B cell (primary cell): ENCODE data around the gene ZFYVE19. TPM values are rescaled to one million over a fixed set of nuclear protein-coding genes. Genes with fewer than 3 reads are reported as not detected.
A peak's percentile ranks its signal among the peaks of the same experiment; 100 is the strongest.

Experiments used
- ATAC-seq: fragments of 200-7000 bp; cut with Tn5 transposase; one replicate; pipeline ENCODE4 v1.10.0; 2021; ENCODE audit warnings: low read depth, mild to moderate bottlenecking, moderate number of reproducible peaks, moderate library complexity
- CTCF ChIA-PET: fragments of 350-600 bp; sonication (Branson Sonifier 250); formaldehyde crosslinking; loops from one replicate; lab custom pipeline; 2021; ENCODE audit warnings: antibody characterized with exemption, inconsistent platforms; lab: Charles Lee
- POLR2A ChIA-PET: fragments of 350-600 bp; sonication (Branson Sonifier 250); formaldehyde crosslinking; loops from one replicate; lab custom pipeline; 2021; ENCODE audit warnings: antibody characterized with exemption; lab: Charles Lee
- DNase-seq: peaks from one replicate; pipeline ENCODE4 v3.0.0; 2013
- H2AFZ ChIP-seq: 2 replicates; pipeline ENCODE4 v1.6.1; 2012; ENCODE audit warnings: mild to moderate bottlenecking, low read depth, low read length; ENCODE audit not compliant: insufficient read depth, poor library complexity, severe bottlenecking
- H3K27ac ChIP-seq, 2 donors: 1 replicate in 1 of 2; 2 replicates in 1 of 2; pipeline ENCODE4 v1.5.1; 2012 to 2013; ENCODE audit warnings: low read length in 2 of 2, mild to moderate bottlenecking in 2 of 2, moderate library complexity in 1 of 2
- H3K27me3 ChIP-seq, 4 experiments: fragments of 200-600 bp in 1 of 4; sonication (generic) in 1 of 4; replicated peaks in 1 of 4; 1 replicate in 2 of 4; 2 replicates in 2 of 4; pipeline versions ENCODE4 v1.6.1 to v1.7.0; 2013 to 2016; ENCODE audit warnings: low read length in 3 of 4, mild to moderate bottlenecking in 2 of 4, mixed read lengths in 1 of 4, moderate library complexity in 1 of 4; ENCODE audit not compliant: insufficient read depth in 4 of 4, control insufficient read depth in 3 of 4; ENCODE audit errors: control extremely low read depth in 1 of 4
- H3K36me3 ChIP-seq, 2 experiments: replicated peaks in 1 of 2; 1 replicate in 1 of 2; 2 replicates in 1 of 2; pipeline versions ENCODE4 v1.6.1 to v1.7.1; 2013; ENCODE audit warnings: low read length in 1 of 2; ENCODE audit not compliant: insufficient read depth in 2 of 2, control insufficient read depth in 1 of 2; ENCODE audit errors: control extremely low read depth in 1 of 2, extremely low read depth in 1 of 2
- H3K4me1 ChIP-seq, 2 donors: fragments of 200-600 bp in 1 of 2; sonication (generic) in 1 of 2; 1 replicate in 1 of 2; 2 replicates in 1 of 2; pipeline versions ENCODE4 v1.5.1 to v1.6.1; 2013 to 2017; ENCODE audit warnings: low read length in 2 of 2; ENCODE audit not compliant: control insufficient read depth in 2 of 2, insufficient read depth in 2 of 2
- H3K4me2 ChIP-seq: replicated peaks from 2 replicates; pipeline ENCODE3; 2012; ENCODE audit warnings: mild to moderate bottlenecking, low read depth, low read length; ENCODE audit not compliant: poor library complexity, severe bottlenecking
- H3K4me3 ChIP-seq, 5 experiments: fragments of 200-600 bp in 1 of 5; sonication (generic) in 1 of 5; 1 replicate in 3 of 5; 2 replicates in 2 of 5; pipeline versions ENCODE4 v1.5.1 to v1.7.0; 2011 to 2016; ENCODE audit warnings: low read length in 4 of 5, mild to moderate bottlenecking in 4 of 5, low read depth in 2 of 5, control low read depth in 1 of 5, moderate library complexity in 1 of 5; ENCODE audit not compliant: insufficient read depth in 1 of 5; ENCODE audit errors: control extremely low read depth in 1 of 5, extremely low read depth in 1 of 5
- H3K79me2 ChIP-seq: fragments of 200-600 bp; sonication (generic); one replicate; pipeline ENCODE4 v1.6.0; 2016; ENCODE audit warnings: low read length; ENCODE audit not compliant: control insufficient read depth, insufficient read depth
- H3K9ac ChIP-seq: fragments of 200-600 bp; sonication (generic); 2 replicates; pipeline ENCODE4 v1.6.1; 2017; ENCODE audit warnings: mild to moderate bottlenecking, low read length, moderate library complexity
- H3K9me3 ChIP-seq, 3 donors: one replicate each; pipeline versions ENCODE4 v1.6.1 to v1.7.1; 2013; ENCODE audit warnings: low read length in 2 of 3; ENCODE audit not compliant: control insufficient read depth in 2 of 3, insufficient read depth in 1 of 3; ENCODE audit errors: control extremely low read depth in 1 of 3
- H4K20me1 ChIP-seq: 2 replicates; pipeline ENCODE4 v1.6.0; 2012; ENCODE audit warnings: mild to moderate bottlenecking, low read length; ENCODE audit not compliant: insufficient read depth, control insufficient read depth, poor library complexity, severe bottlenecking
- H3K27ac Mint-ChIP-seq: one replicate; pipeline ENCODE4 v1.8.0; 2021; ENCODE audit warnings: mixed read lengths
- H3K27me3 Mint-ChIP-seq: one replicate; pipeline ENCODE4 v1.8.0; 2021; ENCODE audit warnings: mixed read lengths
- H3K4me1 Mint-ChIP-seq: one replicate; pipeline ENCODE4 v1.8.0; 2021; ENCODE audit warnings: mixed read lengths
- H3K4me3 Mint-ChIP-seq: one replicate; pipeline ENCODE4 v1.8.0; 2021; ENCODE audit warnings: mixed read lengths
- H3K9me3 Mint-ChIP-seq: one replicate; pipeline ENCODE4 v1.8.0; 2022; ENCODE audit warnings: mixed read lengths; ENCODE audit not compliant: insufficient read depth
- CTCF ChIP-seq: fragments of 200-600 bp; IDR thresholded peaks from one replicate; pipeline ENCODE4 v1.8.0; 2022; ENCODE audit warnings: antibody characterized with exemption, mild to moderate bottlenecking
- EZH2 ChIP-seq: IDR thresholded peaks from 2 replicates; pipeline ENCODE4 v1.6.1; 2012; ENCODE audit warnings: borderline replicate concordance, low read depth, mild to moderate bottlenecking, moderate library complexity, low read length; ENCODE audit not compliant: insufficient read depth, poor library complexity, severe bottlenecking
- WGBS: methylation state at CpG from one replicate; pipeline ENCODE4 v1.1.5; 2013; ENCODE audit warnings: missing lambda C conversion rate; ENCODE audit not compliant: insufficient coverage; 5-methylcytosine and 5-hydroxymethylcytosine counted together
- intact Hi-C: fragments of 100-400 bp; cut with micrococcal nuclease; formaldehyde crosslinking; loops from one replicate; pipeline ENCODE4 v1.10.0; 2022
- polyA plus RNA-seq: library from polyadenylated mRNA; depleted of rRNA; stranded (reverse); fragments of >200 nt; gene quantifications from 2 replicates; pipeline ENCODE4 v1.2.3, GENCODE V29; 2012
- total RNA-seq, 2 donors: library from RNA; stranded (reverse); fragments of 120-200 nt in 1 of 2; gene quantifications; 1 replicate in 1 of 2; 2 replicates in 1 of 2; pipeline versions ENCODE4 v1.2.3 to v1.2.4, GENCODE V29; 2013 to 2022

The ZFYVE19 gene
- total and polyA plus RNA-seq, 2 donors (not counting 1 experiment from before 2014, with no cell fraction given): 29.4 to 60.5 TPM

- TF ChIP-seq CTCF (no peak), EZH2 (no peak)
- Histone ChIP-seq H3K27me3 (no peaks in the 10 kb centered on the region), H3K4me1 (peaks cover 12 to 18% of the 10 kb centered on the region in 2 donors), H3K9me3 (no peaks in the 10 kb centered on the region), H3K9ac (peak overlapping the region; percentile 84), H3K79me2 (peaks cover 66% of the 10 kb centered on the region), H3K4me3 (peak overlapping the region; percentile 78 to 100 (median 100)), H3K4me2 (peak overlapping the region; percentile 73), H2AFZ (peak overlapping the region; percentile 99), H3K27ac (peak overlapping the region; percentile 86 to 95), H3K36me3 (peaks cover 0 to 16% of the 10 kb centered on the region in 2 experiments), H4K20me1 (peaks cover 13% of the 10 kb centered on the region)
- peak overlapping the region; percentile 99 for H3K4me3 Mint-ChIP-seq
- no peaks in the 10 kb centered on the region for H3K27me3 Mint-ChIP-seq
- ChIA-PET POLR2A (interaction anchor here (0.6 to 1.7 kb wide), 3 partner anchors 31 to 112 kb away, joined by 4 to 7 read pairs (median 5); partner anchors contain the start of genes RAD51 and SPINT1), CTCF (interaction anchor here (0.9 to 1.6 kb wide), 5 partner anchors 16 to 217 kb away, joined by 3 to 5 read pairs (median 4); no protein-coding TSS in a partner anchor)
- H3K27ac Mint-ChIP-seq: peak overlapping the region; percentile 98
- WGBS: 0% methylated on average over 2 of the region's 2 CpGs
- DNase-seq (no peak), ATAC-seq (no peak)
- H3K4me1 Mint-ChIP-seq: peaks cover 26% of the 10 kb centered on the region
- H3K9me3 Mint-ChIP-seq: no peaks in the 10 kb centered on the region
- intact Hi-C loops: loop anchor here (1.0 to 5.0 kb wide), 8 partner anchors 37 to 611 kb away; partner anchors contain the start of genes C15orf62, KNL1, RMDN3 and RPUSD2
Measured at GRCh38 chr15:40806672-40807027, 239 bp upstream of the ZFYVE19 start.

- Histone ChIP-seq H3K4me3 (peak overlapping the region; percentile 68 to 100 (median 100)), H3K4me1 (peaks cover 12 to 18% of the 10 kb centered on the region in 2 donors), H3K9me3 (no peaks in the 10 kb centered on the region), H3K79me2 (peaks cover 52% of the 10 kb centered on the region), H3K9ac (peak overlapping the region; percentile 84), H4K20me1 (peaks cover 8% of the 10 kb centered on the region), H2AFZ (peak overlapping the region; percentile 99), H3K4me2 (peak overlapping the region; percentile 73), H3K27me3 (no peaks in the 10 kb centered on the region), H3K27ac (no peak overlapping the region), H3K36me3 (peaks cover 0 to 18% of the 10 kb centered on the region in 2 experiments)
- H3K27ac Mint-ChIP-seq: peak overlapping the region; percentile 98
- no peaks in the 10 kb centered on the region for H3K27me3 Mint-ChIP-seq
- no peak for DNase-seq
- ChIA-PET POLR2A (interaction anchor here (0.6 to 1.7 kb wide), 4 partner anchors 36 to 113 kb away, joined by 3 to 7 read pairs (median 4); partner anchors contain the start of genes RAD51, SPINT1 and VPS18), CTCF (interaction anchor here (1.3 kb wide), 1 partner anchor 114 kb away, joined by 4 read pairs; no protein-coding TSS in a partner anchor)
- no peak for TF ChIP-seq EZH2
- no peak for TF ChIP-seq CTCF
- no peak for ATAC-seq
- no peaks in the 10 kb centered on the region for H3K9me3 Mint-ChIP-seq
- WGBS: 6% methylated on average over 18 of the region's 19 CpGs
- H3K4me3 Mint-ChIP-seq: peak overlapping the region; percentile 99
- H3K4me1 Mint-ChIP-seq: peaks cover 24% of the 10 kb centered on the region
- intact Hi-C loops: loop anchor here (1.0 to 5.0 kb wide), 8 partner anchors 36 to 609 kb away; partner anchors contain the start of genes C15orf62, KNL1, RMDN3 and RPUSD2
Measured at GRCh38 chr15:40807888-40808461, 1.1 kb downstream of the ZFYVE19 start.
